H1 (cell line): Measurements from ENCODE around the gene CDK5R2. TPM values are rescaled to one million over a fixed set of nuclear protein-coding genes. Genes with fewer than 3 reads are reported as not detected.

Source experiments
- CTCF ChIA-PET: fragments of 300-600 bp; sonication (Branson Sonifier 250); formaldehyde crosslinking; loops from one replicate; lab custom pipeline; 2021; ENCODE audit not compliant: partially characterized antibody; lab: Charles Lee
- POLR2A ChIA-PET: fragments of 300-600 bp; sonication (Branson Sonifier 250); formaldehyde crosslinking; loops from one replicate; lab custom pipeline; 2021; ENCODE audit warnings: inconsistent platforms; ENCODE audit not compliant: partially characterized antibody; lab: Charles Lee
- DNase-seq, 2 experiments: peaks; one replicate each; pipeline versions ENCODE4 v3.0.0 to v3.0.0-alpha.2; 2010 to 2022; ENCODE audit warnings: low spot score in 2 of 2, low read depth in 1 of 2, mixed read lengths in 1 of 2
- FAIRE-seq: peaks from 2 replicates; lab custom pipeline; 2011; peaks lifted over from hg19 to GRCh38; lab: Jason Lieb, UNC
- H2AFZ ChIP-seq: 2 replicates; pipeline ENCODE4 v1.8.1; 2012; ENCODE audit warnings: low read length, inconsistent platforms
- H2AK5ac ChIP-seq: 2 replicates; pipeline ENCODE4 v1.6.1; 2013; ENCODE audit warnings: low read depth, low read length
- H2BK120ac ChIP-seq: replicated peaks from 2 replicates; pipeline ENCODE3; 2013; ENCODE audit warnings: low read depth, low read length, inconsistent platforms
- H2BK12ac ChIP-seq: 2 replicates; pipeline ENCODE4 v1.6.1; 2013; ENCODE audit warnings: low read depth, low read length
- H2BK15ac ChIP-seq: 2 replicates; pipeline ENCODE4 v1.6.1; 2013; ENCODE audit warnings: low read length
- H2BK20ac ChIP-seq: 2 replicates; pipeline ENCODE4 v1.6.1; 2013; ENCODE audit warnings: low read length
- H2BK5ac ChIP-seq: 2 replicates; pipeline ENCODE4 v1.6.1; 2013; ENCODE audit warnings: low read depth, low read length
- H3K14ac ChIP-seq: 2 replicates; pipeline ENCODE4 v1.6.1; 2013; ENCODE audit warnings: inconsistent platforms; ENCODE audit not compliant: insufficient read length
- H3K18ac ChIP-seq: 2 replicates; pipeline ENCODE4 v1.6.1; 2013; ENCODE audit warnings: low read length; ENCODE audit errors: extremely low read depth
- H3K23ac ChIP-seq: 2 replicates; pipeline ENCODE4 v1.6.1; 2013; ENCODE audit warnings: inconsistent platforms; ENCODE audit not compliant: insufficient read length
- H3K23me2 ChIP-seq: 2 replicates; pipeline ENCODE4 v1.6.1; 2013; ENCODE audit warnings: low read depth, low read length
- H3K27ac ChIP-seq: 2 replicates; pipeline ENCODE4 v1.6.1; 2011; ENCODE audit warnings: low read depth, low read length, inconsistent platforms
- H3K27me3 ChIP-seq, 4 experiments: replicated peaks in 1 of 4; 1 replicate in 1 of 4; 2 replicates in 3 of 4; pipeline versions ENCODE4 v1.6.1 to v1.8.1; 2011 to 2013; ENCODE audit warnings: low read length in 3 of 4, mild to moderate bottlenecking in 3 of 4, inconsistent platforms in 2 of 4, mixed read lengths in 2 of 4, moderate library complexity in 1 of 4; ENCODE audit not compliant: control insufficient read depth in 3 of 4, insufficient read depth in 3 of 4; ENCODE audit errors: extremely low read depth in 1 of 4
- H3K36me3 ChIP-seq, 4 experiments: 2 replicates each; pipeline versions ENCODE4 v1.6.1 to v1.8.1; 2011 to 2013; ENCODE audit warnings: mild to moderate bottlenecking in 4 of 4, low read length in 3 of 4, moderate library complexity in 2 of 4, control low read depth in 1 of 4, inconsistent platforms in 1 of 4; ENCODE audit not compliant: insufficient read depth in 4 of 4, control insufficient read depth in 2 of 4
- H3K4ac ChIP-seq: replicated peaks from 2 replicates; pipeline ENCODE3; 2013; ENCODE audit warnings: low read length, low read depth, mixed read lengths, inconsistent platforms; ENCODE audit not compliant: insufficient read length
- H3K4me1 ChIP-seq, 4 experiments: replicated peaks in 1 of 4; 1 replicate in 1 of 4; 2 replicates in 3 of 4; pipeline versions ENCODE4 v1.6.1 to v1.8.1; 2011 to 2013; ENCODE audit warnings: low read length in 3 of 4, inconsistent platforms in 2 of 4, mixed read lengths in 1 of 4; ENCODE audit not compliant: insufficient read depth in 4 of 4, control insufficient read depth in 3 of 4
- H3K4me2 ChIP-seq, 2 experiments: 2 replicates each; pipeline versions ENCODE4 v1.6.1 to v1.8.1; 2011 to 2013; ENCODE audit warnings: low read depth in 2 of 2, low read length in 2 of 2, control low read depth in 1 of 2, inconsistent platforms in 1 of 2, mild to moderate bottlenecking in 1 of 2; ENCODE audit not compliant: insufficient read depth in 1 of 2
- H3K4me3 ChIP-seq, 4 experiments: fragments of 200-600, 300-600 bp in 1 of 4; sonication (generic), shearing (Covaris generic), sonication (Bioruptor Twin) in 1 of 4; 2 replicates each; pipeline versions ENCODE4 v1.5.1 to v1.8.1; 2011 to 2016; ENCODE audit warnings: low read length in 4 of 4, low read depth in 3 of 4, control low read depth in 2 of 4, inconsistent platforms in 2 of 4, mild to moderate bottlenecking in 2 of 4, mixed read lengths in 1 of 4, moderate library complexity in 1 of 4; ENCODE audit not compliant: insufficient read depth in 2 of 4; ENCODE audit errors: extremely low read depth in 1 of 4
- H3K56ac ChIP-seq: replicated peaks from 2 replicates; pipeline ENCODE3; 2013; ENCODE audit warnings: low read depth, mild to moderate bottlenecking, mixed read lengths, low read length, inconsistent platforms; ENCODE audit not compliant: insufficient read length
- H3K79me1 ChIP-seq: 2 replicates; pipeline ENCODE4 v1.6.1; 2013; ENCODE audit warnings: low read depth, low read length, control low read depth
- H3K79me2 ChIP-seq, 2 experiments: 2 replicates each; pipeline versions ENCODE4 v1.6.1 to v1.8.1; 2012 to 2013; ENCODE audit warnings: low read length in 2 of 2, mild to moderate bottlenecking in 2 of 2, inconsistent platforms in 1 of 2; ENCODE audit not compliant: insufficient read depth in 2 of 2, control insufficient read depth in 1 of 2
- H3K9ac ChIP-seq, 4 experiments: replicated peaks in 1 of 4; 1 replicate in 1 of 4; 2 replicates in 3 of 4; pipeline versions ENCODE4 v1.6.1 to v1.8.1; 2011 to 2013; ENCODE audit warnings: low read depth in 3 of 4, low read length in 3 of 4, control low read depth in 2 of 4, mild to moderate bottlenecking in 2 of 4, moderate library complexity in 2 of 4, inconsistent platforms in 1 of 4; ENCODE audit errors: extremely low read depth in 1 of 4
- H3K9me3 ChIP-seq, 2 experiments: 2 replicates each; pipeline versions ENCODE4 v1.6.1 to v1.8.1; 2012 to 2013; ENCODE audit warnings: mild to moderate bottlenecking in 2 of 2, moderate library complexity in 2 of 2, control low read depth in 1 of 2, inconsistent platforms in 1 of 2, low read depth in 1 of 2, low read length in 1 of 2, mixed read lengths in 1 of 2; ENCODE audit not compliant: insufficient read depth in 2 of 2
- H4K20me1 ChIP-seq, 2 experiments: replicated peaks in 1 of 2; 2 replicates each; pipeline versions ENCODE3 to v1.8.1; 2011 to 2013; ENCODE audit warnings: inconsistent platforms in 2 of 2, low read length in 2 of 2, mild to moderate bottlenecking in 1 of 2; ENCODE audit not compliant: insufficient read depth in 2 of 2, control insufficient read depth in 1 of 2
- H4K5ac ChIP-seq: 2 replicates; pipeline ENCODE4 v1.6.1; 2013; ENCODE audit warnings: low read length, low read depth, mixed read lengths, inconsistent platforms; ENCODE audit not compliant: insufficient read length
- H4K8ac ChIP-seq: 2 replicates; pipeline ENCODE4 v1.8.0; 2013; ENCODE audit warnings: mild to moderate bottlenecking, moderate library complexity, low read length, inconsistent platforms; ENCODE audit not compliant: insufficient read depth; ENCODE audit errors: extremely low read depth
- H4K91ac ChIP-seq: replicated peaks from 2 replicates; pipeline ENCODE3; 2013; ENCODE audit warnings: low read length, mixed read lengths, inconsistent platforms; ENCODE audit not compliant: insufficient read length
- BACH1 ChIP-seq: IDR thresholded peaks from 2 replicates; pipeline ENCODE4 v1.6.1; 2012; ENCODE audit warnings: low read length, improper control_type of control experiment
- BRCA1 ChIP-seq: IDR thresholded peaks from 2 replicates; pipeline ENCODE4 v1.6.1; 2012; ENCODE audit warnings: low read depth, low read length, improper control_type of control experiment
- EP300 ChIP-seq, 2 experiments: IDR thresholded peaks; 1 replicate in 1 of 2; 2 replicates in 1 of 2; pipeline ENCODE4 v1.6.1; 2011 to 2012; ENCODE audit warnings: low read depth in 2 of 2, low read length in 2 of 2, mild to moderate bottlenecking in 2 of 2, borderline replicate concordance in 1 of 2, inconsistent platforms in 1 of 2, moderate library complexity in 1 of 2
- GTF2F1 ChIP-seq: IDR thresholded peaks from 2 replicates; pipeline ENCODE4 v1.6.1; 2012; ENCODE audit warnings: low read depth, low read length, improper control_type of control experiment, borderline replicate concordance
- JUND ChIP-seq: IDR thresholded peaks from 2 replicates; pipeline ENCODE4 v1.6.1; 2011; ENCODE audit warnings: mild to moderate bottlenecking, improper control_type of control experiment, low read length
- KDM1A ChIP-seq: fragments of 200-600, 300-600 bp; sonication (generic); IDR thresholded peaks from 2 replicates; pipeline ENCODE4 v1.7.1; 2016; ENCODE audit warnings: mild to moderate bottlenecking, low read length, borderline replicate concordance
- NRF1 ChIP-seq: IDR thresholded peaks from 2 replicates; pipeline ENCODE4 v1.6.1; 2011; ENCODE audit warnings: mild to moderate bottlenecking, low read depth, low read length, improper control_type of control experiment
- POU5F1 ChIP-seq: IDR thresholded peaks from 2 replicates; pipeline ENCODE4 v1.6.1; 2011; ENCODE audit warnings: low read depth, mild to moderate bottlenecking, low read length, moderate library complexity
- RXRA ChIP-seq: IDR thresholded peaks from 2 replicates; pipeline ENCODE4 v1.6.1; 2011; ENCODE audit warnings: low read depth, mild to moderate bottlenecking, low read length, moderate library complexity; ENCODE audit not compliant: insufficient read depth
- SIN3A ChIP-seq, 2 experiments: IDR thresholded peaks in 1 of 2; conservative IDR thresholded peaks in 1 of 2; 2 replicates each; pipeline ENCODE4 v1.6.1; 2011 to 2012; ENCODE audit warnings: low read length in 2 of 2, improper control_type of control experiment in 1 of 2, low read depth in 1 of 2, mild to moderate bottlenecking in 1 of 2
- SUZ12 ChIP-seq: fragments of 200-600 bp; sonication (generic); IDR thresholded peaks from 2 replicates; pipeline ENCODE4 v1.6.1; 2012; ENCODE audit warnings: mild to moderate bottlenecking, inconsistent platforms, low read length, moderate library complexity, mixed read lengths
- TAF7 ChIP-seq: optimal IDR thresholded peaks from 2 replicates; pipeline ENCODE3; 2011; ENCODE audit warnings: low read depth, mild to moderate bottlenecking, inconsistent platforms, low read length, moderate library complexity, borderline replicate concordance
- WGBS, 2 experiments: shearing (Covaris generic) in 1 of 2; methylation state at CpG; one replicate each; pipeline versions ENCODE4 v1.1.6 to v1.1.7; 2013 to 2015; ENCODE audit warnings: low lambda C conversion rate in 2 of 2, mixed read lengths in 2 of 2, inconsistent platforms in 1 of 2, low coverage in 1 of 2, missing lambda C conversion rate in 1 of 2; ENCODE audit not compliant: insufficient replicate concordance in 2 of 2, insufficient coverage in 1 of 2, insufficient read length in 1 of 2; ENCODE audit errors: extremely low coverage in 1 of 2, missing lambda C conversion rate in 1 of 2; 5-methylcytosine and 5-hydroxymethylcytosine counted together
- polyA plus RNA-seq, 7 experiments: library from polyadenylated mRNA; depleted of rRNA in 3 of 7; stranded (reverse) in 5 of 7; unstranded in 2 of 7; fragments of >200 nt in 5 of 7; fragments of 200-250 nt in 2 of 7; gene quantifications; 1 replicate in 5 of 7; 2 replicates in 1 of 7; 4 replicates in 1 of 7; pipeline versions ENCODE4 v1.2.1 to v1.2.3, GENCODE V29; 2011 to 2013; ENCODE audit warnings: missing spikeins in 2 of 7, mixed read lengths in 2 of 7
- total RNA-seq: library from RNA; stranded (reverse); fragmentation: NEBNext Ultra II Directional; extraction: Animal tissue kit (Norgen Biotek cat#: 25700); gene quantifications from 2 replicates; pipeline ENCODE4 v1.2.1, GENCODE V29; 2021

CDK5R2 gene
- total and polyA plus RNA-seq, 2 of the 8 experiments (the other 6 are each of a cell fraction or from before 2014, with no cell fraction given) = 0.14 TPM; not detected in 1

- FAIRE-seq (no peak), DNase-seq (no peak)
- Histone ChIP-seq H2AFZ (no peak overlapping the region), H2BK5ac (no peak overlapping the region), H3K23ac (no peak overlapping the region), H3K18ac (no peak overlapping the region), H4K20me1 (peaks cover 2 to 4% of the 10 kb centered on the region in 2 experiments), H3K14ac (no peak overlapping the region), H3K9me3 (no peaks in the 10 kb centered on the region), H2BK15ac (no peak overlapping the region), H3K4me2 (no peak overlapping the region), H3K4ac (no peak overlapping the region), H2BK120ac (no peak overlapping the region), H2AK5ac (no peak overlapping the region), H3K56ac (no peak overlapping the region), H3K27ac (no peak overlapping the region), H3K4me3 (no peak overlapping the region), H4K91ac (no peak overlapping the region), H2BK12ac (no peak overlapping the region), H4K8ac (no peak overlapping the region), H4K5ac (no peak overlapping the region), H3K36me3 (no peaks in the 10 kb centered on the region), H3K27me3 (peaks cover 0 to 30% (median 5%) of the 10 kb centered on the region in 4 experiments; a peak in 6 of 7 replicates), H3K79me1 (no peaks in the 10 kb centered on the region), H2BK20ac (no peak overlapping the region), H3K23me2 (no peaks in the 10 kb centered on the region), H3K4me1 (no peaks in the 10 kb centered on the region), H3K79me2 (no peaks in the 10 kb centered on the region), H3K9ac (no peak overlapping the region)
- WGBS, 2 experiments = 50% methylated on average over 1 of the region's 1 CpG; no CpG with 5 or more reads in 1 of the 2 experiments
- ChIA-PET POLR2A (no interaction called here), CTCF (interaction anchor here (1.0 to 1.6 kb wide), 5 partner anchors 8 to 149 kb away, joined by 3 to 6 read pairs (median 4); no protein-coding TSS in a partner anchor)
- TF ChIP-seq SUZ12 = no peak
- TF ChIP-seq NRF1 = no peak
- no peak for TF ChIP-seq SIN3A (conservative IDR thresholded peaks at IDR 0.05 in 1 of 2, IDR thresholded peaks at IDR 0.05 in 1 of 2; ENCODE audit: low read depth in 1 of 2, low read length in 2 of 2)
- no peak for TF ChIP-seq EP300 (IDR thresholded peaks at IDR 0.05; ENCODE audit: borderline replicate concordance in 1 of 2, low read depth in 2 of 2, low read length in 2 of 2)
- no peak for TF ChIP-seq JUND
- no peak for TF ChIP-seq RXRA
- TF ChIP-seq BACH1 = no peak
- TF ChIP-seq POU5F1 = no peak
- TF ChIP-seq GTF2F1 = no peak
- no peak for TF ChIP-seq TAF7
- TF ChIP-seq KDM1A = no peak
- TF ChIP-seq BRCA1 = no peak
Measured at GRCh38 chr2:218970894-218971293, 11.4 kb downstream of the CDK5R2 start.
